Dendritic cell treated with granulocyte-macrophage colony-stimulating factor and Interleukin-4, amounts not matched to agents 40 ng/mL and 50 ng/mL, for 4 days (primary cell): ENCODE results near the gene TUBB1.

Experiments
- H3K27ac Mint-ChIP-seq: one replicate; pipeline ENCODE4 v1.8.0; 2022; ENCODE audit warnings: mild to moderate bottlenecking, mixed read lengths
- H3K27me3 Mint-ChIP-seq: one replicate; pipeline ENCODE4 v1.8.0; 2022; ENCODE audit warnings: mild to moderate bottlenecking, mixed read lengths
- H3K36me3 Mint-ChIP-seq: one replicate; pipeline ENCODE4 v1.8.0; 2022; ENCODE audit warnings: low read depth, mixed read lengths
- H3K4me1 Mint-ChIP-seq: one replicate; pipeline ENCODE4 v1.8.0; 2022; ENCODE audit warnings: low read depth, mixed read lengths
- H3K4me3 Mint-ChIP-seq: one replicate; pipeline ENCODE4 v1.8.0; 2022; ENCODE audit warnings: mild to moderate bottlenecking, moderate library complexity, mixed read lengths
- H3K9me3 Mint-ChIP-seq: one replicate; pipeline ENCODE4 v1.8.0; 2022; ENCODE audit warnings: mixed read lengths
- intact Hi-C: fragments of 100-400 bp; cut with micrococcal nuclease; formaldehyde crosslinking; loops from one replicate; pipeline ENCODE4 v1.15.0; 2022

The TUBB1 gene

GRCh38 chr20:59063358-59064213 lies 44.4 kb downstream of the TUBB1 start:
- Mint-ChIP-seq H3K4me1 (peaks cover 23% of the 10 kb centered on the region), H3K36me3 (no peaks in the 10 kb centered on the region), H3K4me3 (no peak overlapping the region), H3K27me3 (peaks cover 27% of the 10 kb centered on the region), H3K9me3 (no peaks in the 10 kb centered on the region), H3K27ac (no peak overlapping the region)
- intact Hi-C loops: no loop called here

- intact Hi-C loops: no loop called here
- no peak overlapping the region for H3K27ac Mint-ChIP-seq
- H3K9me3 Mint-ChIP-seq: no peaks in the 10 kb centered on the region
Measured at GRCh38 chr20:59064214-59064722, 45.0 kb downstream of the TUBB1 start.

GRCh38 chr20:59068534-59068933 lies 49.3 kb downstream of the TUBB1 start:
- intact Hi-C loops: no loop called here
- H3K4me3 Mint-ChIP-seq: no peak overlapping the region
- H3K4me1 Mint-ChIP-seq: peaks cover 62% of the 10 kb centered on the region
- no peaks in the 10 kb centered on the region for H3K36me3 Mint-ChIP-seq
- H3K9me3 Mint-ChIP-seq: no peaks in the 10 kb centered on the region
- H3K27me3 Mint-ChIP-seq: peaks cover 10% of the 10 kb centered on the region
- H3K27ac Mint-ChIP-seq: peak overlapping the region; percentile 60

More at GRCh38 chr20:59064214-59064722, 45.0 kb downstream of the TUBB1 start:
- peaks cover 25% of the 10 kb centered on the region for H3K27me3 Mint-ChIP-seq
- H3K4me3 Mint-ChIP-seq: no peak overlapping the region
- H3K4me1 Mint-ChIP-seq: peaks cover 29% of the 10 kb centered on the region
- no peaks in the 10 kb centered on the region for H3K36me3 Mint-ChIP-seq

DNA sequence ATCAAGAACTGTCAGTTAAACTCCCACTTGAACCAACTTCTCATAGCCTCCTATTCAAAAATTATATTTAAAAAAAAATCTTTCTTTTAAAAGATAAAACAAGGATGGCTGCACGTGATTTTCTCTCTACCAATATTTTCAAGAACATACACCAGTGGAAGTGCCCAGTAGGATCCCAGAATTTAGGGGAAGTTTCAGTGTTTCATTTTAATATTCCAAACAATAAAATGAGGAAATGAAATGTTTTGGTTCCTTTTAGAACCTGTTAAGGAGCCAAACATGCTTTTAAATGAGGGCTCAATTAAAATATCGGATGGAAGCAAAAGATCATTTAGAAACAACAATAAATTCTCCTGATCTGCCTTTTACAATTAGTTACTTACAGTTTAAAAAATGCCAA lies 49.8 kb downstream of the TUBB1 start:
- H3K4me1 Mint-ChIP-seq: peaks cover 61% of the 10 kb centered on the region
- H3K4me3 Mint-ChIP-seq: no peak overlapping the region
- H3K36me3 Mint-ChIP-seq: no peaks in the 10 kb centered on the region
- peaks cover 9% of the 10 kb centered on the region for H3K27me3 Mint-ChIP-seq
- intact Hi-C loops: no loop called here
- H3K9me3 Mint-ChIP-seq: no peaks in the 10 kb centered on the region
- H3K27ac Mint-ChIP-seq: peak overlapping the region; percentile 60

GRCh38 chr20:59071216-59071615 lies 52.0 kb downstream of the TUBB1 start:
- intact Hi-C loops: no loop called here
- no peaks in the 10 kb centered on the region for H3K36me3 Mint-ChIP-seq
- peaks cover 28% of the 10 kb centered on the region for H3K27me3 Mint-ChIP-seq
- H3K4me1 Mint-ChIP-seq: peaks cover 65% of the 10 kb centered on the region
- H3K27ac Mint-ChIP-seq: peak overlapping the region; percentile 73
- H3K4me3 Mint-ChIP-seq: no peak overlapping the region
- no peaks in the 10 kb centered on the region for H3K9me3 Mint-ChIP-seq

DNA sequence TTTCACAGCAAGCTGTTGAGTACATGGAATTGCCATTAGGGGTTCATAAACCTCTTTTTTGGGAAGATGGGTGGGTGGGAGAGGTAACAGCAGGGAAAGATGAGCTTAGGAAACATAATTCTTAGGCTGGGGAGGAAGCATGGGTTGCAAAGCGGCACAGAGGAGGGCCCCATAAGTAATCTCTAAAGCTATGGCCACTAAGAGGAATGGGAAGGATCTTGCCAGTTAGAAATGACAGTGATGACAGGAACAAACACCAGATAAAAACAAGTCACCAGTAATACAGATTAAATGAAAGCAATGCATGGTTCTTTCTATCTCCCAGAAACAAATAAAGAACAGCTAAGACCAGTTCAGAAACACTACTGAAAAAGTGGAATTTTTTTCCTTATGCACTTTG lies 54.4 kb downstream of the TUBB1 start:
- Mint-ChIP-seq H3K36me3 (no peaks in the 10 kb centered on the region), H3K27ac (peak overlapping the region; percentile 1), H3K4me3 (no peak overlapping the region), H3K4me1 (peaks cover 59% of the 10 kb centered on the region), H3K9me3 (no peaks in the 10 kb centered on the region), H3K27me3 (peaks cover 32% of the 10 kb centered on the region)
- intact Hi-C loops: no loop called here

DNA sequence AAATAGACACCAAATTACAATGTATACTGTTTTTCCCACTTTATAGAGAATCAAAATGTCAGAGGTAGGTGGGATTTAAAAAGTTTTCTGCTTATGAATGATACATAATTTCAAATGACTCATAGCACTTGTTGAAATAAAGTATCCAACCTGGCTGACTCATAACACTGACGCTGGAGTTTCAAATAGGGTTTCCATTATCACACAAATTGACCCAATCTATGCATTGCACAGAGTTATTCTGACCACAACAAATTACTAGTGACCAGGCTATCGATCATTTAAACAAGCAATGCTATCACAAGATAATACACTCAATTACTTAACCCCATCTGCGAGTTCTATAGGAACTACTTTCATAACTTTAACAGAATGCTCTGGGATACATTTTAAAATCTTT lies 55.2 kb downstream of the TUBB1 start:
- Mint-ChIP-seq H3K4me3 (no peak overlapping the region), H3K27ac (no peak overlapping the region), H3K27me3 (peaks cover 32% of the 10 kb centered on the region), H3K9me3 (no peaks in the 10 kb centered on the region), H3K4me1 (peaks cover 50% of the 10 kb centered on the region), H3K36me3 (no peaks in the 10 kb centered on the region)
- intact Hi-C loops: no loop called here

- peaks cover 38% of the 10 kb centered on the region for H3K4me1 Mint-ChIP-seq
- no peak overlapping the region for H3K27ac Mint-ChIP-seq
- no peaks in the 10 kb centered on the region for H3K9me3 Mint-ChIP-seq
- no peaks in the 10 kb centered on the region for H3K36me3 Mint-ChIP-seq
- intact Hi-C loops: no loop called here
- H3K4me3 Mint-ChIP-seq: no peak overlapping the region
- peaks cover 38% of the 10 kb centered on the region for H3K27me3 Mint-ChIP-seq
Measured at GRCh38 chr20:59075934-59076508, 56.8 kb downstream of the TUBB1 start.
